ENCODE measurements around the gene ZNF280C. TPM values are rescaled to one million over a fixed set of nuclear protein-coding genes. Genes with fewer than 3 reads are reported as not detected.

The ZNF280C gene
- total and polyA plus RNA-seq, 11 donors: 0.67 to 2.6 (median 1.7) TPM

DNA sequence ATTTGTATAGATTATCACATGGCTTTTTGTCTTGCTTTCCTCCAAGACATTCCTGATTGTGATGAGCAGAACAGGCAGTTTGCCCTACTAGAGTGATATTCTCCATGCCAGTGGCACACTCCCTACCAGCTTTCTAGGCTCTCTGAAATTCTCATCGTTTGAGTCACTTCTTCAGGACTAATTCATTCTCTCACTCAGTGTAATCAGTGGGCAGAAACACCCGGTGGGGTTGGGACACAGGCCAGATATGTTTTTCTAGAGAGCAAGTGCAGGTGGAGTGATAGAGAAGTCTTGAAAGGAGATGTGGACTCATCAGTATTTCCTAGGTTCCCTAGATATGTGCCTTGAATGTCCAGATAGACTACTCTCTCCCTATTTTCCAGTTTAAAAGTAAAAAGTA, 83.8 kb downstream of the ZNF280C start:
- TF ChIP-seq, protein P1, sequence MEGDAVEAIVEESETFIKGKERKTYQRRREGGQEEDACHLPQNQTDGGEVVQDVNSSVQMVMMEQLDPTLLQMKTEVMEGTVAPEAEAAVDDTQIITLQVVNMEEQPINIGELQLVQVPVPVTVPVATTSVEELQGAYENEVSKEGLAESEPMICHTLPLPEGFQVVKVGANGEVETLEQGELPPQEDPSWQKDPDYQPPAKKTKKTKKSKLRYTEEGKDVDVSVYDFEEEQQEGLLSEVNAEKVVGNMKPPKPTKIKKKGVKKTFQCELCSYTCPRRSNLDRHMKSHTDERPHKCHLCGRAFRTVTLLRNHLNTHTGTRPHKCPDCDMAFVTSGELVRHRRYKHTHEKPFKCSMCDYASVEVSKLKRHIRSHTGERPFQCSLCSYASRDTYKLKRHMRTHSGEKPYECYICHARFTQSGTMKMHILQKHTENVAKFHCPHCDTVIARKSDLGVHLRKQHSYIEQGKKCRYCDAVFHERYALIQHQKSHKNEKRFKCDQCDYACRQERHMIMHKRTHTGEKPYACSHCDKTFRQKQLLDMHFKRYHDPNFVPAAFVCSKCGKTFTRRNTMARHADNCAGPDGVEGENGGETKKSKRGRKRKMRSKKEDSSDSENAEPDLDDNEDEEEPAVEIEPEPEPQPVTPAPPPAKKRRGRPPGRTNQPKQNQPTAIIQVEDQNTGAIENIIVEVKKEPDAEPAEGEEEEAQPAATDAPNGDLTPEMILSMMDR (IDR thresholded peaks at IDR 0.05): no peak

DNA sequence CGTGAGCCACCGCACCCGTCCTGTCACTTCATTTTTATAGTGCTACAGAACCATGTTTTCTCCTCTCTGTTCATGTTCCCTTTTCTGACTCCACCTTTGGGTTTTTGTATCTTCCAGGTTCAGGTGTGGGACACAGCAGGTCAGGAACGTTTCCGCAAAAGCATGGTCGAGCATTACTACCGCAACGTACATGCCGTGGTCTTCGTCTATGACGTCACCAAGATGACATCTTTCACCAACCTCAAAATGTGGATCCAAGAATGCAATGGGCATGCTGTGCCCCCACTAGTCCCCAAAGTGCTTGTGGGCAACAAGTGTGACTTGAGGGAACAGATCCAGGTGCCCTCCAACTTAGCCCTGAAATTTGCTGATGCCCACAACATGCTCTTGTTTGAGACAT, 84.5 kb downstream of the ZNF280C start:
- 94 to 96% (median 95%) methylated on average over 11 of the region's 11 CpGs for WGBS, 4 donors

More for the DNA sequence above, 83.8 kb downstream of the ZNF280C start:
- Histone ChIP-seq H3K9me3 (no peaks in the 10 kb centered on the region), H3K27me3 (no peaks in the 10 kb centered on the region), H3K36me3 (no peaks in the 10 kb centered on the region), H3K4me3 (no peak overlapping the region), H3K27ac (no peak overlapping the region), H3K4me1 (no peaks in the 10 kb centered on the region)
- ATAC-seq (no peak), DNase-seq (no peak)
- WGBS, 4 donors: 29 to 48% (median 41%) methylated on average over 2 of the region's 2 CpGs
- intact Hi-C loops (cut with DNase I): no loop called here

DNA sequence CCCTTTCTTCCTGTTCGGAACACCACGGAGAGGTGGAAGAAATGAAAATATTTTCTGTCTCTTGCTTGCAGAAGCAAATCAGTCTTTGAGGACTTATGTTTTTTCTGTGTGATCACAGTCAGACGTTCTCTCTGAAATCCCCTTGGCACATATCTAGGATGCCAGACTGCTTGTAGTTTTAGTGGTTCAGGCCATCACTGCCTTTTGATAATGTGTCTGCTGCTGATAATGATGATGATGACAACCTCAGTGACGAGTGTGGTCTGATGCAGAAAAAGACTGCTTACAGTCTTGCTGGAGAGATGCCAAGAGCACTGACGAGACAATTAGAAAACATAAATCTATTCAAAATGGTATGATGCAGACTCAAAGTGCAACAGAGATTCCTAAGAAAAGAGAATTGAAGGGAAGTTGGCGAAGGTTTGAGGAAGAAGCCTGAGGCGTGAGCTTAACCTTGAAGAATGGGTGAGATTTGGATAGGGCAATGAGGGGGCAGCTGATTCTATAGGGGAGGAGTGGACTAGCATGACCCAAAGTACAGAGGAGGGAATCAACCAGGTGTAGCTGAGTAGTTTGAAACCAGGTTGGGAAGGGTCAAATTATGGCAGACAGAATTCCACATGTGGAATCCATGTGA, 89.0 kb downstream of the ZNF280C start:
- TF ChIP-seq, protein P1 (IDR thresholded peaks at IDR 0.05): no peak
- TF ChIP-seq POLR2A (IDR thresholded peaks at IDR 0.05): no peak
- H3K36me3 ChIP-seq: no peaks in the 10 kb centered on the region
- H3K27me3 ChIP-seq: no peaks in the 10 kb centered on the region
- DNase-seq: no peak
- intact Hi-C loops (cut with DNase I): loop anchor here in 3 of 10 donors (10.0 kb wide), 2 partner anchors 55 to 245 kb away; no protein-coding TSS in a partner anchor
- no peaks in the 10 kb centered on the region for H3K9me3 ChIP-seq
- 49 to 59% (median 55%) methylated on average over 7 of the region's 7 CpGs for WGBS, 4 donors
- ATAC-seq: no peak
- H3K27ac ChIP-seq: peak overlapping the region in 2 of 12 donors; percentile 24 to 39
- no peak overlapping the region for H3K4me3 ChIP-seq
- H3K4me1 ChIP-seq: peaks cover 0 to 10% (median 0%) of the 10 kb centered on the region in 12 donors

More for the DNA sequence above, 84.5 kb downstream of the ZNF280C start:
- intact Hi-C loops (cut with DNase I): no loop called here
- Histone ChIP-seq H3K36me3 (no peaks in the 10 kb centered on the region), H3K4me1 (no peaks in the 10 kb centered on the region), H3K4me3 (no peak overlapping the region), H3K9me3 (no peaks in the 10 kb centered on the region), H3K27me3 (no peaks in the 10 kb centered on the region), H3K27ac (no peak overlapping the region)
- DNase-seq (no peak), ATAC-seq (no peak)
- TF ChIP-seq POLR2A (IDR thresholded peaks at IDR 0.05): no peak
- TF ChIP-seq, protein P1 (IDR thresholded peaks at IDR 0.05): no peak

DNA sequence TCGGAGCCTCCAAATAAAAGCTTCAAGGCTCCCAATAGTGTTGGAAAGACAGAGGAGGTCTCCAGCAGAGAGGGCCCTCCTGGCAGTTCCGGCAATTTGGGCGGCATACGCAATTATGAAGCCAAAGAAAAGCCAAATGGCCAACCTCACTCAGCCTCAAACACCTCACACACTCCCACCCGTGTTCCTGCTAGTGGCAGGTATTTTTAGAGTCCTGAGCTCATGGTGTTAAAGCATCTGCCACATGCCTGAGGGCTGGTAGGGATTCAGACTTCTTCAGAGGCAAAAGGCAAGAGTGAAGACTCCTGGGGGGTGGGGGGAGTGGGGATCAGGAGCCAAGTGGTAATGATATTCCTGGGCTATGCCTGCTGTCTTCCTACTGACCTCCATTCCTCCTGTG, 89.5 kb downstream of the ZNF280C start:
- Histone ChIP-seq H3K27ac (peak overlapping the region in 2 of 12 donors; percentile 24), H3K9me3 (no peaks in the 10 kb centered on the region), H3K4me3 (no peak overlapping the region), H3K4me1 (peaks cover 0 to 16% (median 4%) of the 10 kb centered on the region in 12 donors), H3K36me3 (no peaks in the 10 kb centered on the region), H3K27me3 (no peaks in the 10 kb centered on the region)
- intact Hi-C loops (cut with DNase I): loop anchor here in 3 of 10 donors (10.0 kb wide), 2 partner anchors 54 to 244 kb away; no protein-coding TSS in a partner anchor
- no peak for DNase-seq
- WGBS, 4 donors: 61 to 70% (median 68%) methylated on average over 5 of the region's 5 CpGs
- TF ChIP-seq, protein P1 (IDR thresholded peaks at IDR 0.05): no peak
- no peak for TF ChIP-seq POLR2A (IDR thresholded peaks at IDR 0.05)
- ATAC-seq: peak in 1 of 4 donors; percentile 50

Data from heart left ventricle (tissue), 16 donors.